ENCODE data around the gene TSPEAR. TPM values are rescaled to one million over a fixed set of nuclear protein-coding genes. Genes with fewer than 3 reads are reported as not detected.

The TSPEAR gene
- total and polyA plus RNA-seq, 9 of the 15 experiments (the other 6 are each of a cell fraction or from before 2014, with no cell fraction given) = not detected

DNA sequence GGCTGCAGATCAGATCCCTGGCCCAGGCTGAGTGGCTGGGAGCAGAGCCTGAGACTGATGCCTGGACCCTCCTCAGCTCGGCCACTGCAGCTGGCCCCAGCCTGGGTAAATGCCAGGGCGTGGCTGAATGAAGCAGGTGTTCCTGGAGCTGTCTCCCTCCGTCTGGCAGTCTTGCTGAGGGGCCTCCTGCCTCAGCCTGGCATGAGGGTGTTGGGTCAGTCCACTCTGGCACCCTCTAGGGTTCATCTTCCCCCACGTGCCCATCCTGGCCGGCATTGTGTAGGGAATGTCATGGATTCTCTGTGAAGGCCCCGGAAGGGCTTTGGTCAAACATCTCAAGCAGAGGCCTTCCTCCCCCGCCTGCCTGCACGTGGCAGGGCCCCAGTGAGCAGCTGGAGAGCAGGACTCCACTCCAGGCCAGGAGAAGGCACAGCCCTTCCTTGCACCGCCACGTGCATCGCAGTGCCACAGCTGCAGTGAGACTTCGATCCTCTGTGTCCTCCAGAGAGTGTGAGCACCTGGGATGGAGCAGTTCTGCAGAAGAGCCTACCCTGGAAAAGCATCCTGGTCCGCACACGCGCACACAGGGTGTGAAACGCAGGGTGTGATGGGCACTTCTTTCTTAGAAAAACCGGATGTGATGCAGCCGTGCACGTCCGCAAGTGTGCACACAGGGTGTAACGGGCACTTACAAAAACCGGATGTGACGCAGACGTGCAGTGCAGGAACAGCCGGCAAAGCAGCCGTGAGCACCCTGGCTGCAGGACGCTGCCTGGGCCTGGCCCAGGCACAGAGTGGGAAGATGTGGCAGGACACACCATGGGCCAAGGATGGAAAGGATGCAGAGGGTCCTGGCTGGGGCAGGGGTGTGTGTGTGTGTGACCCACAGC lies 142.5 kb downstream of the TSPEAR start (continued):
- TF ChIP-seq, protein P1, sequence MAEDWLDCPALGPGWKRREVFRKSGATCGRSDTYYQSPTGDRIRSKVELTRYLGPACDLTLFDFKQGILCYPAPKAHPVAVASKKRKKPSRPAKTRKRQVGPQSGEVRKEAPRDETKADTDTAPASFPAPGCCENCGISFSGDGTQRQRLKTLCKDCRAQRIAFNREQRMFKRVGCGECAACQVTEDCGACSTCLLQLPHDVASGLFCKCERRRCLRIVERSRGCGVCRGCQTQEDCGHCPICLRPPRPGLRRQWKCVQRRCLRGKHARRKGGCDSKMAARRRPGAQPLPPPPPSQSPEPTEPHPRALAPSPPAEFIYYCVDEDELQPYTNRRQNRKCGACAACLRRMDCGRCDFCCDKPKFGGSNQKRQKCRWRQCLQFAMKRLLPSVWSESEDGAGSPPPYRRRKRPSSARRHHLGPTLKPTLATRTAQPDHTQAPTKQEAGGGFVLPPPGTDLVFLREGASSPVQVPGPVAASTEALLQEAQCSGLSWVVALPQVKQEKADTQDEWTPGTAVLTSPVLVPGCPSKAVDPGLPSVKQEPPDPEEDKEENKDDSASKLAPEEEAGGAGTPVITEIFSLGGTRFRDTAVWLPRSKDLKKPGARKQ (CRISPR knock-in tag; IDR thresholded peaks at IDR 0.05) = no peak
- TF ChIP-seq TGIF2 (CRISPR knock-in tag; IDR thresholded peaks at IDR 0.05) (peak; percentile 20; the same call in 1 of the 2 replicates), ADNP (tag; IDR thresholded peaks at IDR 0.05) (no peak), NCOR1 (IDR thresholded peaks at IDR 0.05) (no peak), MEIS2 (IDR thresholded peaks at IDR 0.05; ENCODE audit: partially characterized antibody) (no peak), ZNF561 (CRISPR knock-in tag; conservative IDR thresholded peaks at IDR 0.05) (no peak), SREBF1 (IDR thresholded peaks at IDR 0.05; ENCODE audit: borderline replicate concordance, low read depth, low read length) (no peak), ZNF551 (CRISPR knock-in tag; IDR thresholded peaks at IDR 0.05) (no peak), ZNF316 (IDR thresholded peaks at IDR 0.05) (peak; percentile 30), CXXC5 (CRISPR knock-in tag; IDR thresholded peaks at IDR 0.05) (peak; percentile 69), CREB1 (IDR thresholded peaks at IDR 0.05) (peak; percentile 50; the same call in 1 of the 2 replicates), CREB1 (CRISPR knock-in tag; IDR thresholded peaks at IDR 0.05) (peak; percentile 89), ZBED1 (IDR thresholded peaks at IDR 0.05) (no peak), DIDO1 (tag; IDR thresholded peaks at IDR 0.05; ENCODE audit: low read depth) (0 out of 2 replicates have a peak, but pooled peaks have one; percentile 54)
- TF ChIP-seq, protein P2, sequence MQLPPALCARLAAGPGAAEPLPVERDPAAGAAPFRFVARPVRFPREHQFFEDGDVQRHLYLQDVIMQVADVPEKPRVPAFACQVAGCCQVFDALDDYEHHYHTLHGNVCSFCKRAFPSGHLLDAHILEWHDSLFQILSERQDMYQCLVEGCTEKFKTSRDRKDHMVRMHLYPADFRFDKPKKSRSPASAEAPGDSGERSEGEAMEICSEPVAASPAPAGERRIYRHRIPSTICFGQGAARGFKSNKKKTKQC (CRISPR knock-in tag; IDR thresholded peaks at IDR 0.05) = 0 out of 2 replicates have a peak, but pooled peaks have one; percentile 29
- TF ChIP-seq, protein P3, sequence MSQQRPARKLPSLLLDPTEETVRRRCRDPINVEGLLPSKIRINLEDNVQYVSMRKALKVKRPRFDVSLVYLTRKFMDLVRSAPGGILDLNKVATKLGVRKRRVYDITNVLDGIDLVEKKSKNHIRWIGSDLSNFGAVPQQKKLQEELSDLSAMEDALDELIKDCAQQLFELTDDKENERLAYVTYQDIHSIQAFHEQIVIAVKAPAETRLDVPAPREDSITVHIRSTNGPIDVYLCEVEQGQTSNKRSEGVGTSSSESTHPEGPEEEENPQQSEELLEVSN (IDR thresholded peaks at IDR 0.05; ENCODE audit: borderline replicate concordance in 1 of 2, extremely low read depth in 1 of 2, insufficient read depth in 1 of 2, insufficient read length in 1 of 2, low read depth in 1 of 2, low read length in 1 of 2, poor library complexity in 1 of 2, severe bottlenecking in 1 of 2) = peak in 1 of 2 experiments; percentile 2
- TF ChIP-seq, protein P4, sequence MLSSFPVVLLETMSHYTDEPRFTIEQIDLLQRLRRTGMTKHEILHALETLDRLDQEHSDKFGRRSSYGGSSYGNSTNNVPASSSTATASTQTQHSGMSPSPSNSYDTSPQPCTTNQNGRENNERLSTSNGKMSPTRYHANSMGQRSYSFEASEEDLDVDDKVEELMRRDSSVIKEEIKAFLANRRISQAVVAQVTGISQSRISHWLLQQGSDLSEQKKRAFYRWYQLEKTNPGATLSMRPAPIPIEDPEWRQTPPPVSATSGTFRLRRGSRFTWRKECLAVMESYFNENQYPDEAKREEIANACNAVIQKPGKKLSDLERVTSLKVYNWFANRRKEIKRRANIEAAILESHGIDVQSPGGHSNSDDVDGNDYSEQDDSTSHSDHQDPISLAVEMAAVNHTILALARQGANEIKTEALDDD (IDR thresholded peaks at IDR 0.05) = no peak
